ENCODE measurements around the gene KRT72. TPM values are rescaled to one million over a fixed set of nuclear protein-coding genes. Genes with fewer than 3 reads are reported as not detected.

The KRT72 gene
- not detected in 2 replicates for total RNA-seq (2012; rRNA removed)

- Histone ChIP-seq H3K27me3 (ENCODE audit: control insufficient read depth, insufficient read depth, low read length) (peaks cover 79% of the 10 kb centered on the region), H3K9ac (ENCODE audit: low read depth, low read length) (no peak within 1 kb of the TSS), H3K4me3 (ENCODE audit: low read length) (no peak within 1 kb of the TSS), H3K4me1 (ENCODE audit: control insufficient read depth, insufficient read depth, low read length) (no peaks in the 10 kb centered on the region), H3K4me2 (ENCODE audit: low read length) (no peak within 1 kb of the TSS), H3K9me3 (replicated peaks; ENCODE audit: low read length) (no peaks in the 10 kb centered on the region), H3K36me3 (ENCODE audit: insufficient read depth, low read length) (no peaks in the 10 kb centered on the region)
Observed at GRCh38 chr12:52600941-52601481, at the start of gene KRT72. KRT72 (minus strand) TSS chr12:52601463; CDS start chr12:52601452, 11 bp downstream.

- no peak overlapping the region for H3K4me2 ChIP-seq (ENCODE audit: low read length)
- no peaks in the 10 kb centered on the region for H3K4me1 ChIP-seq (ENCODE audit: control insufficient read depth, insufficient read depth, low read length)
- no peaks in the 10 kb centered on the region for H3K9me3 ChIP-seq (replicated peaks; ENCODE audit: low read length)
- peaks cover 76% of the 10 kb centered on the region for H3K27me3 ChIP-seq (ENCODE audit: control insufficient read depth, insufficient read depth, low read length)
- H3K36me3 ChIP-seq (ENCODE audit: insufficient read depth, low read length): no peaks in the 10 kb centered on the region
- H3K4me3 ChIP-seq (ENCODE audit: low read length): no peak overlapping the region
- no peak overlapping the region for H3K9ac ChIP-seq (ENCODE audit: low read depth, low read length)
Observed at GRCh38 chr12:52650520-52651081, 49.3 kb upstream of the KRT72 start.

- Histone ChIP-seq H3K36me3 (ENCODE audit: insufficient read depth, low read length) (no peaks in the 10 kb centered on the region), H3K4me1 (ENCODE audit: control insufficient read depth, insufficient read depth, low read length) (no peaks in the 10 kb centered on the region), H3K4me2 (ENCODE audit: low read length) (no peak overlapping the region), H3K27me3 (ENCODE audit: control insufficient read depth, insufficient read depth, low read length) (peaks cover 78% of the 10 kb centered on the region), H3K4me3 (ENCODE audit: low read length) (no peak overlapping the region), H3K9ac (ENCODE audit: low read depth, low read length) (no peak overlapping the region), H3K9me3 (replicated peaks; ENCODE audit: low read length) (no peaks in the 10 kb centered on the region)
Observed at GRCh38 chr12:52649066-52649465, 47.8 kb upstream of the KRT72 start.

- Histone ChIP-seq H3K27me3 (ENCODE audit: control insufficient read depth, insufficient read depth, low read length) (peaks cover 75% of the 10 kb centered on the region), H3K36me3 (ENCODE audit: insufficient read depth, low read length) (no peaks in the 10 kb centered on the region), H3K9me3 (replicated peaks; ENCODE audit: low read length) (no peaks in the 10 kb centered on the region), H3K4me2 (ENCODE audit: low read length) (no peak overlapping the region), H3K4me3 (ENCODE audit: low read length) (no peak overlapping the region), H3K9ac (ENCODE audit: low read depth, low read length) (no peak overlapping the region), H3K4me1 (ENCODE audit: control insufficient read depth, insufficient read depth, low read length) (no peaks in the 10 kb centered on the region)
Observed at GRCh38 chr12:52648012-52648550, 46.8 kb upstream of the KRT72 start.

- no peaks in the 10 kb centered on the region for H3K4me1 ChIP-seq (ENCODE audit: control insufficient read depth, insufficient read depth, low read length)
Observed at GRCh38 chr12:52647601-52648000, 46.3 kb upstream of the KRT72 start.

GRCh38 chr12:52646613-52647012, 45.4 kb upstream of the KRT72 start:
- Histone ChIP-seq H3K4me1 (ENCODE audit: control insufficient read depth, insufficient read depth, low read length) (no peaks in the 10 kb centered on the region), H3K9ac (ENCODE audit: low read depth, low read length) (no peak overlapping the region), H3K27me3 (ENCODE audit: control insufficient read depth, insufficient read depth, low read length) (peaks cover 77% of the 10 kb centered on the region)

More at GRCh38 chr12:52647601-52648000, 46.3 kb upstream of the KRT72 start:
- Histone ChIP-seq H3K4me2 (ENCODE audit: low read length) (no peak overlapping the region), H3K36me3 (ENCODE audit: insufficient read depth, low read length) (no peaks in the 10 kb centered on the region), H3K9ac (ENCODE audit: low read depth, low read length) (no peak overlapping the region), H3K27me3 (ENCODE audit: control insufficient read depth, insufficient read depth, low read length) (peaks cover 73% of the 10 kb centered on the region), H3K9me3 (replicated peaks; ENCODE audit: low read length) (no peaks in the 10 kb centered on the region), H3K4me3 (ENCODE audit: low read length) (no peak overlapping the region)

GRCh38 chr12:52645982-52646381, 44.7 kb upstream of the KRT72 start:
- Histone ChIP-seq H3K9ac (ENCODE audit: low read depth, low read length) (no peak overlapping the region), H3K27me3 (ENCODE audit: control insufficient read depth, insufficient read depth, low read length) (peaks cover 79% of the 10 kb centered on the region), H3K9me3 (replicated peaks; ENCODE audit: low read length) (no peaks in the 10 kb centered on the region), H3K4me1 (ENCODE audit: control insufficient read depth, insufficient read depth, low read length) (no peaks in the 10 kb centered on the region), H3K4me2 (ENCODE audit: low read length) (no peak overlapping the region), H3K36me3 (ENCODE audit: insufficient read depth, low read length) (no peaks in the 10 kb centered on the region), H3K4me3 (ENCODE audit: low read length) (no peak overlapping the region)

More at GRCh38 chr12:52646613-52647012, 45.4 kb upstream of the KRT72 start:
- no peaks in the 10 kb centered on the region for H3K36me3 ChIP-seq (ENCODE audit: insufficient read depth, low read length)
- no peaks in the 10 kb centered on the region for H3K9me3 ChIP-seq (replicated peaks; ENCODE audit: low read length)
- H3K4me2 ChIP-seq (ENCODE audit: low read length): no peak overlapping the region
- no peak overlapping the region for H3K4me3 ChIP-seq (ENCODE audit: low read length)

- H3K27me3 ChIP-seq (ENCODE audit: control insufficient read depth, insufficient read depth, low read length): peaks cover 76% of the 10 kb centered on the region
- H3K9me3 ChIP-seq (replicated peaks; ENCODE audit: low read length): no peaks in the 10 kb centered on the region
- no peaks in the 10 kb centered on the region for H3K36me3 ChIP-seq (ENCODE audit: insufficient read depth, low read length)
- no peaks in the 10 kb centered on the region for H3K4me1 ChIP-seq (ENCODE audit: control insufficient read depth, insufficient read depth, low read length)
- no peak overlapping the region for H3K4me3 ChIP-seq (ENCODE audit: low read length)
- no peak overlapping the region for H3K9ac ChIP-seq (ENCODE audit: low read depth, low read length)
- no peak overlapping the region for H3K4me2 ChIP-seq (ENCODE audit: low read length)
Observed at GRCh38 chr12:52645120-52645761, 44.0 kb upstream of the KRT72 start.

- H3K4me1 ChIP-seq (ENCODE audit: control insufficient read depth, insufficient read depth, low read length): no peaks in the 10 kb centered on the region
- H3K9me3 ChIP-seq (replicated peaks; ENCODE audit: low read length): no peaks in the 10 kb centered on the region
- peaks cover 68% of the 10 kb centered on the region for H3K27me3 ChIP-seq (ENCODE audit: control insufficient read depth, insufficient read depth, low read length)
- H3K36me3 ChIP-seq (ENCODE audit: insufficient read depth, low read length): no peaks in the 10 kb centered on the region
- H3K4me3 ChIP-seq (ENCODE audit: low read length): no peak overlapping the region
- no peak overlapping the region for H3K4me2 ChIP-seq (ENCODE audit: low read length)
- H3K9ac ChIP-seq (ENCODE audit: low read depth, low read length): no peak overlapping the region
Observed at GRCh38 chr12:52644078-52644415, 42.8 kb upstream of the KRT72 start.

- Histone ChIP-seq H3K36me3 (ENCODE audit: insufficient read depth, low read length) (no peaks in the 10 kb centered on the region), H3K4me3 (ENCODE audit: low read length) (no peak overlapping the region), H3K4me2 (ENCODE audit: low read length) (no peak overlapping the region), H3K27me3 (ENCODE audit: control insufficient read depth, insufficient read depth, low read length) (peaks cover 67% of the 10 kb centered on the region), H3K4me1 (ENCODE audit: control insufficient read depth, insufficient read depth, low read length) (no peaks in the 10 kb centered on the region), H3K9me3 (replicated peaks; ENCODE audit: low read length) (no peaks in the 10 kb centered on the region), H3K9ac (ENCODE audit: low read depth, low read length) (no peak overlapping the region)
Observed at GRCh38 chr12:52643233-52644077, 42.2 kb upstream of the KRT72 start.

- H3K4me3 ChIP-seq (ENCODE audit: low read length): no peak overlapping the region
- no peaks in the 10 kb centered on the region for H3K36me3 ChIP-seq (ENCODE audit: insufficient read depth, low read length)
- no peaks in the 10 kb centered on the region for H3K4me1 ChIP-seq (ENCODE audit: control insufficient read depth, insufficient read depth, low read length)
- H3K4me2 ChIP-seq (ENCODE audit: low read length): no peak overlapping the region
- no peaks in the 10 kb centered on the region for H3K9me3 ChIP-seq (replicated peaks; ENCODE audit: low read length)
- H3K27me3 ChIP-seq (ENCODE audit: control insufficient read depth, insufficient read depth, low read length): peaks cover 56% of the 10 kb centered on the region
- no peak overlapping the region for H3K9ac ChIP-seq (ENCODE audit: low read depth, low read length)
Observed at GRCh38 chr12:52641468-52641867, 40.2 kb upstream of the KRT72 start.

Data from skeletal muscle satellite cell (primary cell).